GM12892 (cell line): Measurements from ENCODE around the gene CCDC85C.

Experiments used
- POLR2A ChIP-seq: IDR thresholded peaks from 2 replicates; pipeline ENCODE4 v1.6.1; 2011; ENCODE audit warnings: low read depth, low read length, control low read depth
- TAF1 ChIP-seq: IDR thresholded peaks from 2 replicates; pipeline ENCODE4 v1.6.1; 2011; ENCODE audit warnings: low read depth, mild to moderate bottlenecking, control low read depth, low read length, borderline replicate concordance

- TF ChIP-seq POLR2A (no peak), TAF1 (no peak)
Measured at GRCh38 chr14:99651953-99652746, 48.1 kb upstream of the CCDC85C start.
